Small intestine (tissue), 7 donors: ENCODE results near the gene LRP1-AS. TPM values are rescaled to one million over a fixed set of nuclear protein-coding genes. Genes with fewer than 3 reads are reported as not detected.

Experiments
- DNase-seq, 2 donors: peaks; one replicate each; pipeline versions ENCODE4 v3.0.0 to v3.0.0-alpha.2; 2013
- FAIRE-seq: peaks from 2 replicates; lab custom pipeline; 2012; peaks lifted over from hg19 to GRCh38; lab: Jason Lieb, UNC
- H3K27ac ChIP-seq, 3 donors: one replicate each; pipeline ENCODE4 v1.5.1; 2013; ENCODE audit warnings: low read length in 2 of 3, mild to moderate bottlenecking in 2 of 3, control low read depth in 1 of 3, inconsistent platforms in 1 of 3, low read depth in 1 of 3, moderate library complexity in 1 of 3
- H3K27me3 ChIP-seq, 3 donors: one replicate each; pipeline ENCODE4 v1.6.1; 2013; ENCODE audit warnings: low read length in 3 of 3, inconsistent platforms in 1 of 3; ENCODE audit not compliant: control insufficient read depth in 3 of 3, insufficient read depth in 3 of 3
- H3K36me3 ChIP-seq, 3 donors: one replicate each; pipeline ENCODE4 v1.6.1; 2013; ENCODE audit warnings: low read length in 3 of 3, inconsistent platforms in 1 of 3, low read depth in 1 of 3, mild to moderate bottlenecking in 1 of 3, moderate library complexity in 1 of 3; ENCODE audit not compliant: control insufficient read depth in 3 of 3, insufficient read depth in 2 of 3
- H3K4me1 ChIP-seq, 3 donors: one replicate each; pipeline ENCODE4 v1.6.1; 2013; ENCODE audit warnings: low read length in 2 of 3, inconsistent platforms in 1 of 3, low read depth in 1 of 3, mild to moderate bottlenecking in 1 of 3, moderate library complexity in 1 of 3; ENCODE audit not compliant: control insufficient read depth in 3 of 3, insufficient read depth in 2 of 3
- H3K4me3 ChIP-seq, 3 donors: one replicate each; pipeline ENCODE4 v1.5.1; 2013; ENCODE audit warnings: low read length in 3 of 3, control low read depth in 1 of 3, inconsistent platforms in 1 of 3, low read depth in 1 of 3, mild to moderate bottlenecking in 1 of 3, moderate library complexity in 1 of 3
- H3K9me3 ChIP-seq, 2 donors: one replicate each; pipeline ENCODE4 v1.6.1; 2013; ENCODE audit warnings: low read depth in 1 of 2, low read length in 1 of 2; ENCODE audit not compliant: control insufficient read depth in 2 of 2, insufficient read depth in 1 of 2
- WGBS, 3 donors: extraction: QIAGEN DNeasy Blood & Tissue Kit; methylation state at CpG; one replicate each; pipeline ENCODE4 v1.1.7; 2013; 5-methylcytosine and 5-hydroxymethylcytosine counted together
- polyA plus RNA-seq, 4 donors: library from polyadenylated mRNA; stranded (reverse) in 3 of 4; unstranded in 1 of 4; fragments of 200-250 nt in 3 of 4; fragments of 120-200 nt in 1 of 4; gene quantifications; one replicate each; pipeline versions ENCODE4 v1.2.1 to v1.2.3, GENCODE V29; 2013
- donor health status: healthy with polysubstance abuse.
- donor health status: control.
- donor health status: control.
- donor health status: Bipolar disorder and iron deficiency.
- donor health status: healthy.

Gene LRP1-AS
- polyA plus RNA-seq, 4 donors: 0.15 to 1.1 TPM; not detected in 2

DNA sequence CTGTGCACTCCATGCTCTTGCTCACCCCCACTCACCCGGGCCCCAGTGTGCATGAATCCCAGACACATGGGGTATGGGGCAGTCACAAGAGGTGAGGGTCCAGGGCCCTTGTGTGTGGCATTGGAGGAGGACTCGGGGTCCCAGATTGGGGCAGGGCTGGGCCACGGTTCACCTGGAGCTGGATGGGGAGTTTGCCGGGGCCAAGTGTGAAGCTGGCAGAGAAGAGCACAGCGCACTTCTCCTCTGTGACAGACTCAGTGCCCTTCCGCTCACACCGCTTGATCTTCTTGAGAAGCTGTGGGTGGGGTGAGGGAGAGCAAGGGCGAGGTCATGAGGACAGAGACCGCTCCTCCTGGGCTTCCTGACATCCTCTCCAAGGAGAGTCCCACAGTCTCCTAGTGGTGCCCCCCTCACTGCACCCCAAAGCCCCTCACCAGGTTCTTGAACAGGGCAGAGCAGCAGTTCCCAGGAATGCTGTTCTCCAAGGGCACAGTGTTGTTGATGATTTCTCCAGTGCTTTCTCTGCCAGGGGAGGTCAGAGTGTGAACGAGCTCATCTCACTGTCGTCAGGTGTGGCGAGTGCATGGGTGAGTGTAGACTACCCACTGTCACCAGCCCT, 43.0 kb downstream of the LRP1-AS start:
- WGBS, 3 donors: 93 to 97% (median 95%) methylated on average over 12 of the region's 12 CpGs
- H3K27me3 ChIP-seq: no peaks in the 10 kb centered on the region
- FAIRE-seq (no peak), DNase-seq (no peak)
- H3K4me3 ChIP-seq: no peak overlapping the region
- H3K4me1 ChIP-seq: peaks cover 0 to 32% (median 8%) of the 10 kb centered on the region in 3 donors
- peaks cover 14 to 74% (median 25%) of the 10 kb centered on the region in 3 donors for H3K36me3 ChIP-seq
- no peak overlapping the region for H3K27ac ChIP-seq
- H3K9me3 ChIP-seq: no peaks in the 10 kb centered on the region

DNA sequence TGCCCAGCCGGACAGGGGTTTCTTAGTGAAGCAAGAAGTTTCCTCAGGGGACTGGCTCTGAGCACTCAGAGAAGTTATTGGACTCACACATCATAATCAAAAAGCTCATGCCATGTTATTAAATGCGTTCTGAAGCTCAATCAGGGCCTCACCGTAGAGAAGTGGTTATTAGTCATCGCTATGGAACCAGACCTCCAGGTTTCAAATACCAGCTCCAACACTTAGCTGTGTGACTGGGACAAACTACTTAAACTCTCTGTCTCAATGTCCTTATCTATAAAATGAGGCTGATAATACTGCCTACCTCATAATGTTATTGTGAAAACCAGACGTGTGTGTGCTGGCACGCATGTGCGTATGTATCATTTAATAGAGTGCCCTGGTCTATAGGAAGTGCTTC, 43.6 kb downstream of the LRP1-AS start:
- FAIRE-seq: no peak
- peaks cover 0 to 29% (median 8%) of the 10 kb centered on the region in 3 donors for H3K4me1 ChIP-seq
- H3K4me3 ChIP-seq: no peak overlapping the region
- H3K9me3 ChIP-seq: no peaks in the 10 kb centered on the region
- DNase-seq: no peak
- H3K27me3 ChIP-seq: no peaks in the 10 kb centered on the region
- WGBS, 3 donors: 76 to 86% (median 81%) methylated on average over 7 of the region's 7 CpGs
- peaks cover 17 to 80% (median 25%) of the 10 kb centered on the region in 3 donors for H3K36me3 ChIP-seq
- no peak overlapping the region for H3K27ac ChIP-seq

DNA sequence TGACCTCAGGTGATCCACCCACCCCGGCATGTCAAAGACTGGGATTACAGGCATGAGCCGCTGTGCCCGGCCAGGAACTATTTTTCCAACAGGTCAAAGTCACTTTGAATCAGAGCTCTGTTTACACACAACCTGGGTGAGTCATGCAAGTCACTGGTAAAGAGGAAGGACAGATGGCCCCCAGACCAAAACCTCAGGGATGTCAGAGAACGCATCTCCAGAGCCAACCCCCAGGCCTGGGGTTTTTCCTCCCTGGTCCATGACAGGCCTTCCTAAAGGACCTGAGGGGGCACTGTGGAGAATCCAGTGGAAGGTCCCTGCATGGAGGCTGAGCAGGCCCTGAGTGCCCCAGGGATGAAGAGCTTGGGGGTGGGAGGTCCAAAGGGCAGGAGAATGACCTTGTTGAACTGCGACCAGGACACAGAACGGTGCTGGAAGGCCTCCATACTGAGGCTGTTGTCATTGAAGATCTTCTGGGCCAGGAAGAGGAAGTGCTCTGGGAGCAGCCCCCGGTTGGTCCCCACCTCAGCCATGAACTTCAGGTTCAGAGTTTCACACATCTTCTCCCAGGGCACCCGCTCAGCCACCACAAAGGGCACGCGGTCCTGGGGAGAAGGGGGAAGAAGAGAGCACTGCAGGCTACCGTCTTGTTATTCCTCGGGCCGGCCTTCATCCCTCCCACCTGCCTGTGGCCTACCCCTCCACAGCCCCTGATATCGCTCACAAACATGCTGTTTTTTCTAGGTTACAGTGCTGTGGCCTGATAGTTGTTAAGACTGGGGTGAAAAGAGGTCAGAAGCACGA, 45.3 kb downstream of the LRP1-AS start:
- peaks cover 23 to 79% (median 27%) of the 10 kb centered on the region in 3 donors for H3K36me3 ChIP-seq
- no peak for FAIRE-seq
- no peak overlapping the region for H3K4me3 ChIP-seq
- peaks cover 0 to 28% (median 4%) of the 10 kb centered on the region in 3 donors for H3K4me1 ChIP-seq
- no peaks in the 10 kb centered on the region for H3K27me3 ChIP-seq
- 25 to 52% (median 51%) methylated on average over 13 to 15 of the region's 15 CpGs for WGBS, 3 donors
- no peaks in the 10 kb centered on the region for H3K9me3 ChIP-seq
- peak; percentile 88 to 94 for DNase-seq
- H3K27ac ChIP-seq: peak overlapping the region; percentile 75 to 88 (median 79)

DNA sequence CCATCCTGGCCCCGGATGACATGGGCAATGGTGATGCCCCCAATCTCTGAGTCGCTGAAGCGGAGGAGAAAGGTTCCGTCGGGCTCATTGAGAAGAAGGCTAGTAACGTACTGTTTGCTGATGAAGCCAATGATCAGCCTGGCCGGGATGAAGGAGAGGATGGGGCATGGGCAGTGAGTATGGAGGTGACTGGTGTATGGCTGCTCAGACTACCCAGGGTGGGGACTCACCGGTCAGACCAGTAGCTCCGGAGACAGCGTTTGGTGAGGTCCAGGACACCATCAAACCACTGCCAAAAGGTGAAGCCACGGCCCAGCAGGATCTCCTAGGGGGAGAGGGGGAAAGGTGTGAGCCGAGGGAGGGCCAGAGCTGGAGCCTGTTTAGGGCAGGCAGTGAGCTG, 47.7 kb downstream of the LRP1-AS start:
- no peak for DNase-seq
- peaks cover 14 to 79% (median 25%) of the 10 kb centered on the region in 3 donors for H3K36me3 ChIP-seq
- H3K9me3 ChIP-seq: no peaks in the 10 kb centered on the region
- no peak for FAIRE-seq
- H3K27ac ChIP-seq: no peak overlapping the region
- no peaks in the 10 kb centered on the region for H3K27me3 ChIP-seq
- H3K4me3 ChIP-seq: no peak overlapping the region
- peaks cover 0 to 29% (median 4%) of the 10 kb centered on the region in 3 donors for H3K4me1 ChIP-seq
- WGBS, 3 donors: 86 to 89% (median 89%) methylated on average over 12 of the region's 12 CpGs

DNA sequence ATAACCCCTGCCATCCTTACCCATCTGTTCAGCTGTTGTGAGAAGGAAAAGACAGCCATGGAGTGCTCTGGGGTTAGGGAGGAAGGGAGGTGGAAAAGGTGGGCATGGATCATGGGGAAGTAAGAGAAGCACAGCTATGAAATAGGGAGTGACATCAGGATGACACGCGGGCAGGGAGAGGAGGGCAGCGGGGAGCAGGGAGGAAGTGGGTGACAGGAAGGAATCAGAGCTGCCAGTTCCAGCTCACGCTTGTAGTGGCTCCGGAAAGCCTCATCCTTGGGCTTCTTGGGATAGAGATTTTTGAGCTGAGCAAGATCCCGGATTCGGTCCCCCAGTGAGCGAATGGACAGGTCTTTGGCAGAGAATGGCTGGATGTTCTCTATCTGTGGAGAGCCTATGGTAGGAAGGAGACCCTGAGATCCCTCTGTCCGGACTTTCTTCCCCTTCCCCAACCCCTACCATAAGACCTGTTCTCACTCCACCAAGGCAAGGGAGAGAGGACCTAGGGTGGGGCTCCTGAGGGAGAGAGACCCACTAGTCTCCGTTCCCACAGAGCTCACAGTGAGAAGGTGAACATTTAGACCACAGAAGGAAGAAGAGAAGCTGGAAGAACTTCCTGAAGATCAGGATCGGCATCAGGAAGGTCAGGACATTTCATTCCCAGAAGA, 48.2 kb downstream of the LRP1-AS start:
- Histone ChIP-seq H3K27me3 (no peaks in the 10 kb centered on the region), H3K4me1 (peaks cover 0 to 29% (median 4%) of the 10 kb centered on the region in 3 donors), H3K4me3 (no peak overlapping the region), H3K9me3 (no peaks in the 10 kb centered on the region), H3K36me3 (peaks cover 9 to 79% (median 23%) of the 10 kb centered on the region in 3 donors), H3K27ac (no peak overlapping the region)
- WGBS, 3 donors: 83 to 84% (median 84%) methylated on average over 11 of the region's 11 CpGs
- no peak for FAIRE-seq
- DNase-seq: no peak

DNA sequence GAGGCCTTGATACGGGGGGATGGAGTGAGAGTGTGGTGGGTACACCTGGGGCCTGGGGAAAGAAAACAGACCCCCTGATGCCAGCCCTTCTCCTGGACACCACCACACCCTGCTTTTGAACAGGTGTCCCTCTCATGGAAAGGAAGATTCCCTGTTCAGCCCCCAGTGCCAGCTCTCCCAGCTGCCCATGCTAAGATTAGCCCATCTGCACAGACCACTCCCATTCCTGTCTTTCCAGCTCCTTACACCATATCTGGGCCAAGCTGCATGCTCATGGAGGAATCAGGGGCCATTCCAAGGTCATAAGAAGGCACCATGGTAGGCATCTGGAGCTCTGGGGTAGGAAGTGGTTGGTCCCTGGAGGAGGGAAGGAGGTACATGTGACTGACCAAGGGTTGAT, 48.9 kb downstream of the LRP1-AS start:
- WGBS, 3 donors: 85 to 93% (median 88%) methylated on average over 1 of the region's 1 CpG
- Histone ChIP-seq H3K4me3 (no peak overlapping the region), H3K36me3 (peaks cover 6 to 79% (median 20%) of the 10 kb centered on the region in 3 donors), H3K27me3 (no peaks in the 10 kb centered on the region), H3K27ac (no peak overlapping the region), H3K4me1 (peaks cover 0 to 32% (median 4%) of the 10 kb centered on the region in 3 donors), H3K9me3 (no peaks in the 10 kb centered on the region)
- FAIRE-seq: no peak
- no peak for DNase-seq

DNA sequence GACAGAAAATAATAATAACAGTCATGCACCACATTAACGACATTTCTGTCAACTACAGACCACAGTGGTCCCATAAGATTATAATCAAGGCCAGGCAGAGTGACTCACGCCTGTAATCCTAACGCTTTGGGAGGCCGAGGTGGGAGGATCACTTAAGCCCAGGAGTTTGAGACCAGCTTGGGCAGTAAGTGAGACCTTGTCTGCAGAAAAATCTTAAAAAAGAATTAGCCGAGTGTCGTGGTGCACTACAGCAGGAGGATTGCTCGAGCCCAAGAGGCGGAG, 49.9 kb downstream of the LRP1-AS start:
- no peaks in the 10 kb centered on the region for H3K9me3 ChIP-seq
- H3K36me3 ChIP-seq: peaks cover 6 to 83% (median 20%) of the 10 kb centered on the region in 3 donors
- 88 to 92% (median 89%) methylated on average over 8 of the region's 8 CpGs for WGBS, 3 donors
- FAIRE-seq (no peak), DNase-seq (no peak)
- H3K4me3 ChIP-seq: no peak overlapping the region
- no peaks in the 10 kb centered on the region for H3K27me3 ChIP-seq
- peaks cover 0 to 31% (median 2%) of the 10 kb centered on the region in 3 donors for H3K4me1 ChIP-seq
- no peak overlapping the region for H3K27ac ChIP-seq

DNA sequence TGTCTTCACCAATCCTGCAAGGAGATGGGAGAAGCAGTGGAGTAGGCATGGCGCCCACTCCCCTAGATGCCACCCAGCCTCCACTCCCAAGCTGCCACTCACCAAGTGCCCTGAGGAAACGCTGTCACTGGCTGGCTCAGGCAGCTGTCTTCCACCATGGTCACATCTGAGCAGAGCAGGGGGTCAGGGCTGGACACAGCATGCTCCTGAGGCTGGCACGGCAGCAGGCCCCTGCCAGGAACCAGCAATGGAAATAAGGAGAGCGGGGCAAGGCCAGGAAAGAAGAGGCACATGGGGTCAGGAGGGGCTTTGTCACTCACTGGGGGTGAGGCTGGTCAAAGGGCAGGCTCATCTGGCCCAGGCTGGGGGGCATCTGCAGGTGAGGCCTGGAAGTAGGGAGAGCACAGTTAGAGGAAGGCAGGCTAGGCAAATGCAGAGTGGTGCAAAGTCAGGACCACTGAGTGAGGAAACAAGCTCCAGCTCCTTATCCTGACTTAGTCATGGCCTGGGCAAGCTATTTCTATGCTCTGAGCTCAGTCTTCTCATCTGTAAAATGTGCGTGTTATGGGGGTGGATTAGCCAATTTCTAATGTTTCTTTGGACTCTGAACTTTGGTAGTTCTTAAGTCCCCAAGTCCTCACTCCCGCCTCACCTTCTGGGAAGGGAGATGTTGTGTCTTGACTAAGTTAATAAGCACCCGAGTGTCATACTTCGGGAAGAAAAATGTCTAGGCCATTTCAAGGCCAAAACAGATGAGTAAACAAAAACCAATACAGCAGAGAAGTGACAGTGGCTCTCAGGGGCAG, 50.5 kb downstream of the LRP1-AS start:
- Histone ChIP-seq H3K9me3 (no peaks in the 10 kb centered on the region), H3K4me3 (no peak overlapping the region), H3K27me3 (no peaks in the 10 kb centered on the region), H3K27ac (peak overlapping the region in 1 of 3 donors; percentile 14), H3K4me1 (peaks cover 0 to 25% (median 0%) of the 10 kb centered on the region in 3 donors), H3K36me3 (peaks cover 6 to 83% (median 21%) of the 10 kb centered on the region in 3 donors)
- DNase-seq: no peak
- no peak for FAIRE-seq
- WGBS, 3 donors: 73 to 84% (median 77%) methylated on average over 8 of the region's 8 CpGs
